GM23338 (cell line): Measurements from ENCODE around the gene LIMA1. TPM values are rescaled to one million over a fixed set of nuclear protein-coding genes. Genes with fewer than 3 reads are reported as not detected.

Experiments used
- ATAC-seq: fragments of 200-7000 bp; cut with Tn5 transposase; 3 replicates; pipeline ENCODE4 v1.9.1; 2020
- DNase-seq: peaks from one replicate; pipeline ENCODE4 v3.0.0-alpha.2; 2015; ENCODE audit warnings: low spot score
- H2AFZ ChIP-seq: fragments of 200-600 bp; sonication (generic); 2 replicates; pipeline ENCODE4 v1.8.0; 2016; ENCODE audit warnings: antibody characterized with exemption, mild to moderate bottlenecking, moderate library complexity
- H3F3A ChIP-seq: fragments of 200-600 bp; sonication (generic); replicated peaks from 2 replicates; pipeline ENCODE4 v1.8.0; 2017; ENCODE audit warnings: antibody characterized with exemption, mixed run types, low read depth
- H3K27ac ChIP-seq: fragments of 200-600 bp; sonication (generic); 2 replicates; pipeline ENCODE4 v1.6.1; 2016; ENCODE audit warnings: low read depth
- H3K27me3 ChIP-seq: fragments of 200-600 bp; sonication (generic); 2 replicates; pipeline ENCODE4 v1.8.0; 2016; ENCODE audit warnings: mild to moderate bottlenecking, mixed run types, moderate library complexity; ENCODE audit not compliant: insufficient read depth
- H3K36me3 ChIP-seq: fragments of 200-600 bp; sonication (generic); 2 replicates; pipeline ENCODE4 v1.8.0; 2016; ENCODE audit warnings: mild to moderate bottlenecking; ENCODE audit not compliant: insufficient read depth
- H3K4me1 ChIP-seq: fragments of 200-600 bp; sonication (generic); 2 replicates; pipeline ENCODE4 v1.8.0; 2016; ENCODE audit warnings: mild to moderate bottlenecking, moderate library complexity; ENCODE audit not compliant: insufficient read depth
- H3K4me2 ChIP-seq: fragments of 200-600 bp; sonication (generic); 2 replicates; pipeline ENCODE4 v1.7.1; 2017; ENCODE audit warnings: mixed run types
- H3K4me3 ChIP-seq: fragments of 200-600 bp; sonication (generic); 2 replicates; pipeline ENCODE4 v1.6.1; 2016; ENCODE audit warnings: mixed run types
- H3K79me2 ChIP-seq: fragments of 200-600 bp; sonication (generic); replicated peaks from 2 replicates; pipeline ENCODE4 v1.8.0; 2017; ENCODE audit warnings: mild to moderate bottlenecking; ENCODE audit not compliant: insufficient read depth
- H3K9me2 ChIP-seq: fragments of 200-600 bp; sonication (generic); 2 replicates; pipeline ENCODE4 v1.8.0; 2017; ENCODE audit not compliant: insufficient read depth
- H4K20me1 ChIP-seq: fragments of 200-600 bp; sonication (generic); replicated peaks from 2 replicates; pipeline ENCODE4 v1.8.0; 2017; ENCODE audit warnings: mild to moderate bottlenecking; ENCODE audit not compliant: insufficient read depth
- H3K27ac Mint-ChIP-seq: 2 replicates; pipeline ENCODE4 v1.8.0; 2020; ENCODE audit warnings: inconsistent platforms, mild to moderate bottlenecking, moderate library complexity, mixed read lengths
- H3K27me3 Mint-ChIP-seq: 3 replicates; pipeline ENCODE4 v1.8.0; 2022; ENCODE audit warnings: low read depth, mild to moderate bottlenecking, moderate library complexity, mixed read lengths, inconsistent platforms; ENCODE audit not compliant: insufficient read depth, poor library complexity
- H3K36me3 Mint-ChIP-seq: 3 replicates; pipeline ENCODE4 v1.8.0; 2021; ENCODE audit warnings: low read depth, mild to moderate bottlenecking, inconsistent platforms, moderate library complexity, mixed read lengths
- H3K4me1 Mint-ChIP-seq: 3 replicates; pipeline ENCODE4 v1.8.0; 2020; ENCODE audit warnings: mild to moderate bottlenecking, inconsistent platforms, mixed read lengths
- H3K4me3 Mint-ChIP-seq: 3 replicates; pipeline ENCODE4 v1.8.0; 2021; ENCODE audit warnings: moderate library complexity, mild to moderate bottlenecking, inconsistent platforms, mixed read lengths
- H3K9me3 Mint-ChIP-seq: 3 replicates; pipeline ENCODE4 v1.8.0; 2020; ENCODE audit warnings: moderate library complexity, mild to moderate bottlenecking, inconsistent platforms, mixed read lengths
- CTCF ChIP-seq, 2 experiments: fragments of 200-600 bp in 1 of 2; sonication (generic) in 1 of 2; conservative IDR thresholded peaks; 2 replicates each; pipeline versions ENCODE4 v1.5.1 to v1.6.1; 2016 to 2017; ENCODE audit warnings: antibody characterized with exemption in 2 of 2, low read depth in 2 of 2, mild to moderate bottlenecking in 2 of 2, moderate library complexity in 1 of 2
- EZH2 ChIP-seq: fragments of 200-600 bp; sonication (generic); IDR thresholded peaks from one replicate; pipeline ENCODE4 v1.8.0; 2017; ENCODE audit warnings: antibody characterized with exemption, mild to moderate bottlenecking, low read depth; ENCODE audit not compliant: unreplicated experiment
- EZH2phosphoT487 ChIP-seq: fragments of 200-600 bp; sonication (generic); IDR thresholded peaks from one replicate; pipeline ENCODE4 v1.8.1; 2018; ENCODE audit warnings: antibody characterized with exemption; ENCODE audit not compliant: unreplicated experiment
- JUNB ChIP-seq: IDR thresholded peaks from one replicate; pipeline ENCODE4 v1.6.1; 2016; ENCODE audit warnings: antibody characterized with exemption; ENCODE audit not compliant: unreplicated experiment
- NANOG ChIP-seq: IDR thresholded peaks from 2 replicates; pipeline ENCODE4 v1.6.1; 2016; ENCODE audit warnings: antibody characterized with exemption, borderline replicate concordance
- STAT1 ChIP-seq: IDR thresholded peaks from one replicate; pipeline ENCODE4 v1.6.1; 2016; ENCODE audit warnings: antibody characterized with exemption; ENCODE audit not compliant: unreplicated experiment
- ZNF114 ChIP-seq: fragments of 250-450 bp; sonication (Bioruptor Pico); IDR thresholded peaks from 2 replicates; pipeline ENCODE4 v1.5.0; 2020; ENCODE audit warnings: mild to moderate bottlenecking, moderate library complexity
- ZNF331 ChIP-seq: fragments of 250-450 bp; sonication (Bioruptor Pico); IDR thresholded peaks from 2 replicates; pipeline ENCODE4 v1.5.0; 2020; ENCODE audit warnings: low read depth, mild to moderate bottlenecking, moderate library complexity
- polyA plus RNA-seq: library from polyadenylated mRNA; unstranded; fragments of >200 nt; fragmentation: Nextera tagmentation; extraction: Ambion mirVana; gene quantifications from 2 replicates; pipeline ENCODE4 v1.2.1, GENCODE V29; 2016
- total RNA-seq: library from RNA; depleted of rRNA; stranded (reverse); fragments of >200 nt; shearing (Covaris generic); gene quantifications from 2 replicates; pipeline ENCODE4 v1.2.3, GENCODE V29; 2014
- TF ChIP-seq, protein P1 (sequence below): fragments of 250-450 bp; sonication (Bioruptor Pico); IDR thresholded peaks from 2 replicates; pipeline ENCODE4 v1.5.0; 2020; ENCODE audit warnings: mild to moderate bottlenecking, moderate library complexity

Gene LIMA1
- total and polyA plus RNA-seq, 2 experiments from 2014 or later = 27.7 to 29.6 TPM

- TF ChIP-seq NANOG = no peak
- TF ChIP-seq JUNB = no peak
- TF ChIP-seq, protein P1, sequence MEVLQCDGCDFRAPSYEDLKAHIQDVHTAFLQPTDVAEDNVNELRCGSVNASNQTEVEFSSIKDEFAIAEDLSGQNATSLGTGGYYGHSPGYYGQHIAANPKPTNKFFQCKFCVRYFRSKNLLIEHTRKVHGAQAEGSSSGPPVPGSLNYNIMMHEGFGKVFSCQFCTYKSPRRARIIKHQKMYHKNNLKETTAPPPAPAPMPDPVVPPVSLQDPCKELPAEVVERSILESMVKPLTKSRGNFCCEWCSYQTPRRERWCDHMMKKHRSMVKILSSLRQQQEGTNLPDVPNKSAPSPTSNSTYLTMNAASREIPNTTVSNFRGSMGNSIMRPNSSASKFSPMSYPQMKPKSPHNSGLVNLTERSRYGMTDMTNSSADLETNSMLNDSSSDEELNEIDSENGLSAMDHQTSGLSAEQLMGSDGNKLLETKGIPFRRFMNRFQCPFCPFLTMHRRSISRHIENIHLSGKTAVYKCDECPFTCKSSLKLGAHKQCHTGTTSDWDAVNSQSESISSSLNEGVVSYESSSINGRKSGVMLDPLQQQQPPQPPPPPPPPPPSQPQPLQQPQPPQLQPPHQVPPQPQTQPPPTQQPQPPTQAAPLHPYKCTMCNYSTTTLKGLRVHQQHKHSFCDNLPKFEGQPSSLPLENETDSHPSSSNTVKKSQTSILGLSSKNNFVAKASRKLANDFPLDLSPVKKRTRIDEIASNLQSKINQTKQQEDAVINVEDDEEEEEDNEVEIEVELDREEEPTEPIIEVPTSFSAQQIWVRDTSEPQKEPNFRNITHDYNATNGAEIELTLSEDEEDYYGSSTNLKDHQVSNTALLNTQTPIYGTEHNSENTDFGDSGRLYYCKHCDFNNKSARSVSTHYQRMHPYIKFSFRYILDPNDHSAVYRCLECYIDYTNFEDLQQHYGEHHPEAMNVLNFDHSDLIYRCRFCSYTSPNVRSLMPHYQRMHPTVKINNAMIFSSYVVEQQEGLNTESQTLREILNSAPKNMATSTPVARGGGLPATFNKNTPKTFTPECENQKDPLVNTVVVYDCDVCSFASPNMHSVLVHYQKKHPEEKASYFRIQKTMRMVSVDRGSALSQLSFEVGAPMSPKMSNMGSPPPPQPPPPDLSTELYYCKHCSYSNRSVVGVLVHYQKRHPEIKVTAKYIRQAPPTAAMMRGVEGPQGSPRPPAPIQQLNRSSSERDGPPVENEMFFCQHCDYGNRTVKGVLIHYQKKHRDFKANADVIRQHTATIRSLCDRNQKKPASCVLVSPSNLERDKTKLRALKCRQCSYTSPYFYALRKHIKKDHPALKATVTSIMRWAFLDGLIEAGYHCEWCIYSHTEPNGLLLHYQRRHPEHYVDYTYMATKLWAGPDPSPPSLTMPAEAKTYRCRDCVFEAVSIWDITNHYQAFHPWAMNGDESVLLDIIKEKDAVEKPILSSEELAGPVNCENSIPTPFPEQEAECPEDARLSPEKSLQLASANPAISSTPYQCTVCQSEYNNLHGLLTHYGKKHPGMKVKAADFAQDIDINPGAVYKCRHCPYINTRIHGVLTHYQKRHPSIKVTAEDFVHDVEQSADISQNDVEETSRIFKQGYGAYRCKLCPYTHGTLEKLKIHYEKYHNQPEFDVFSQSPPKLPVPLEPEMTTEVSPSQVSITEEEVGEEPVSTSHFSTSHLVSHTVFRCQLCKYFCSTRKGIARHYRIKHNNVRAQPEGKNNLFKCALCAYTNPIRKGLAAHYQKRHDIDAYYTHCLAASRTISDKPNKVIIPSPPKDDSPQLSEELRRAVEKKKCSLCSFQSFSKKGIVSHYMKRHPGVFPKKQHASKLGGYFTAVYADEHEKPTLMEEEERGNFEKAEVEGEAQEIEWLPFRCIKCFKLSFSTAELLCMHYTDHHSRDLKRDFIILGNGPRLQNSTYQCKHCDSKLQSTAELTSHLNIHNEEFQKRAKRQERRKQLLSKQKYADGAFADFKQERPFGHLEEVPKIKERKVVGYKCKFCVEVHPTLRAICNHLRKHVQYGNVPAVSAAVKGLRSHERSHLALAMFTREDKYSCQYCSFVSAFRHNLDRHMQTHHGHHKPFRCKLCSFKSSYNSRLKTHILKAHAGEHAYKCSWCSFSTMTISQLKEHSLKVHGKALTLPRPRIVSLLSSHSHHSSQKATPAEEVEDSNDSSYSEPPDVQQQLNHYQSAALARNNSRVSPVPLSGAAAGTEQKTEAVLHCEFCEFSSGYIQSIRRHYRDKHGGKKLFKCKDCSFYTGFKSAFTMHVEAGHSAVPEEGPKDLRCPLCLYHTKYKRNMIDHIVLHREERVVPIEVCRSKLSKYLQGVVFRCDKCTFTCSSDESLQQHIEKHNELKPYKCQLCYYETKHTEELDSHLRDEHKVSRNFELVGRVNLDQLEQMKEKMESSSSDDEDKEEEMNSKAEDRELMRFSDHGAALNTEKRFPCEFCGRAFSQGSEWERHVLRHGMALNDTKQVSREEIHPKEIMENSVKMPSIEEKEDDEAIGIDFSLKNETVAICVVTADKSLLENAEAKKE (CRISPR knock-in tag) = no peak
Measured at GRCh38 chr12:50217202-50217601, 66.1 kb downstream of the LIMA1 start (continued).

DNA sequence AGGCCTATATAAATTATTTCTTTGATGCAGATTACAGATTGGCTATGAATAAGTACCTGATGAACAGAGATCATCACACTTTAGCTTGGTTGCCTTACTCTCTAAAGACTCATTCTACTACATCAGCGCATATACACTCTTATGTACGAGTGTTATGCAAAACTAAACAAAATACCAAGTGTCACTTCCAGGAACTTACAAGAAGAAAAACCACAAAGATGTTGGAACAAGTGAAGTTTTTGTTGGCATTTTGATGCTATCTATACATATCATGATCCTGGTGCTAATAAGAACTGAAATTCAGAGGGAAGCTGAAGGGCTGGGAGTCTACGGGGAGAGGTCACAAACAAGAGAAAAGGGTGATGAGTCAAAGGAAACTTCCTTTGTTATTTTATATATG is 68.3 kb downstream of the LIMA1 start:
- Mint-ChIP-seq H3K9me3 (no peaks in the 10 kb centered on the region; the same call in 2 of the 3 replicates), H3K27ac (no peak overlapping the region), H3K36me3 (peaks cover 12% of the 10 kb centered on the region), H3K4me1 (peaks cover 11% of the 10 kb centered on the region; the same call in 2 of the 3 replicates), H3K27me3 (no peaks in the 10 kb centered on the region), H3K4me3 (no peak overlapping the region)
- Histone ChIP-seq H3F3A (no peaks in the 10 kb centered on the region), H3K27ac (no peak overlapping the region), H3K36me3 (no peaks in the 10 kb centered on the region), H3K79me2 (peaks cover 90% of the 10 kb centered on the region), H2AFZ (no peak overlapping the region), H3K4me2 (no peak overlapping the region), H3K4me3 (no peak overlapping the region), H3K27me3 (no peaks in the 10 kb centered on the region), H4K20me1 (peaks cover 5% of the 10 kb centered on the region), H3K9me2 (no peaks in the 10 kb centered on the region), H3K4me1 (peaks cover 17% of the 10 kb centered on the region; the same call in 1 of the 2 replicates)
- DNase-seq (no peak), ATAC-seq (no peak)
- TF ChIP-seq EZH2phosphoT487 (no peak), JUNB (no peak), STAT1 (no peak), CTCF (conservative IDR thresholded peaks at IDR 0.05; ENCODE audit: low read depth in 2 of 2) (no peak), ZNF331 (CRISPR knock-in tag) (no peak), EZH2 (no peak), ZNF114 (CRISPR knock-in tag) (no peak)
